DND-41 (cell line): ENCODE data around the gene MAG.

Experiments
- EZH2 ChIP-seq: IDR thresholded peaks from 3 replicates; pipeline ENCODE4 v1.6.1; 2012; ENCODE audit warnings: borderline replicate concordance, low read depth, mild to moderate bottlenecking, moderate library complexity, low read length, inconsistent platforms; ENCODE audit not compliant: severe bottlenecking
- TF ChIP-seq, protein P1 (sequence below): IDR thresholded peaks from 2 replicates; pipeline ENCODE4 v1.5.1; 2012; ENCODE audit warnings: borderline replicate concordance, low read length, moderate library complexity, mild to moderate bottlenecking; ENCODE audit not compliant: poor library complexity, severe bottlenecking; ENCODE audit errors: extremely low read depth

DNA sequence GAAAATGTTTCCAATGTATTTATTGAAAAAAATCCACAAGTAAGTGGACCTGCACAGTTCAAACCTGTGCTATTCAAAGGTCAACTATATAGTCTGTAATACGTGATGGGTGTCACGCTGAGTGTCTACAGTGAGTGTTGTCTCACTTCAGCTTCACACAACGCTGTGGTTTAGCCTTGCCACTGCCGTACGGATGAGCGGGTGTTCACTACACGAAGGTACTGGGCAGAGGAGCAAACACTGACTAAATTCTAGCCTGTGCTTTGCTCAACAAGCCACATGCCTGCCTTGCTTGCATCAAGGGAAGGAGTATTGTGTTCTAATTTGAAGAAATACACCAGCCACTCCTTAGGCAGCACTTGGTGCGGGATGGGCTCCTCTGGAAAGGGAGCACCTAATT lies 62.9 kb downstream of the MAG start:
- TF ChIP-seq, protein P1, sequence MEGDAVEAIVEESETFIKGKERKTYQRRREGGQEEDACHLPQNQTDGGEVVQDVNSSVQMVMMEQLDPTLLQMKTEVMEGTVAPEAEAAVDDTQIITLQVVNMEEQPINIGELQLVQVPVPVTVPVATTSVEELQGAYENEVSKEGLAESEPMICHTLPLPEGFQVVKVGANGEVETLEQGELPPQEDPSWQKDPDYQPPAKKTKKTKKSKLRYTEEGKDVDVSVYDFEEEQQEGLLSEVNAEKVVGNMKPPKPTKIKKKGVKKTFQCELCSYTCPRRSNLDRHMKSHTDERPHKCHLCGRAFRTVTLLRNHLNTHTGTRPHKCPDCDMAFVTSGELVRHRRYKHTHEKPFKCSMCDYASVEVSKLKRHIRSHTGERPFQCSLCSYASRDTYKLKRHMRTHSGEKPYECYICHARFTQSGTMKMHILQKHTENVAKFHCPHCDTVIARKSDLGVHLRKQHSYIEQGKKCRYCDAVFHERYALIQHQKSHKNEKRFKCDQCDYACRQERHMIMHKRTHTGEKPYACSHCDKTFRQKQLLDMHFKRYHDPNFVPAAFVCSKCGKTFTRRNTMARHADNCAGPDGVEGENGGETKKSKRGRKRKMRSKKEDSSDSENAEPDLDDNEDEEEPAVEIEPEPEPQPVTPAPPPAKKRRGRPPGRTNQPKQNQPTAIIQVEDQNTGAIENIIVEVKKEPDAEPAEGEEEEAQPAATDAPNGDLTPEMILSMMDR: no peak
- no peak for TF ChIP-seq EZH2
